SU-DHL-6 (cell line): Measurements from ENCODE around the gene STT3B.

Source experiments
- H2AFZ ChIP-seq: fragments of 200-600 bp; sonication (generic); 2 replicates; pipeline ENCODE4 v1.6.1; 2014; ENCODE audit warnings: low read depth, mild to moderate bottlenecking, moderate library complexity, mixed read lengths, antibody characterized with exemption, low read length; ENCODE audit not compliant: severe bottlenecking
- H3F3A ChIP-seq: fragments of 200-600 bp; shearing (Covaris generic); 2 replicates; pipeline ENCODE4 v1.6.0; 2016; ENCODE audit warnings: antibody characterized with exemption, mild to moderate bottlenecking; ENCODE audit not compliant: insufficient read depth
- H3K27ac ChIP-seq: fragments of 200-600 bp; sonication (generic); 2 replicates; pipeline ENCODE4 v1.5.1; 2016; ENCODE audit warnings: low read depth, mild to moderate bottlenecking, low read length, moderate library complexity, mixed read lengths
- H3K27me3 ChIP-seq: fragments of 200-600 bp; sonication (generic), shearing (Covaris generic); 2 replicates; pipeline ENCODE4 v1.6.0; 2014; ENCODE audit warnings: mild to moderate bottlenecking, low read length
- H3K36me3 ChIP-seq: fragments of 200-600 bp; sonication (generic); 2 replicates; pipeline ENCODE4 v1.6.1; 2014; ENCODE audit warnings: mild to moderate bottlenecking, low read length, mixed read lengths
- H3K4me2 ChIP-seq: fragments of 300-600, 200-600 bp; shearing (Covaris generic), sonication (generic); 2 replicates; pipeline ENCODE4 v1.6.0; 2014; ENCODE audit warnings: low read length, low read depth, mild to moderate bottlenecking; ENCODE audit not compliant: poor library complexity, severe bottlenecking
- H3K4me3 ChIP-seq: fragments of 200-600 bp; sonication (generic); 2 replicates; pipeline ENCODE4 v1.5.1; 2014; ENCODE audit warnings: antibody characterized with exemption, low read length, mild to moderate bottlenecking, mixed read lengths; ENCODE audit not compliant: insufficient read depth, poor library complexity, severe bottlenecking
- H3K79me2 ChIP-seq: fragments of 200-600 bp; sonication (generic); 2 replicates; pipeline ENCODE4 v1.6.1; 2014; ENCODE audit warnings: mild to moderate bottlenecking, low read length, moderate library complexity; ENCODE audit not compliant: insufficient read depth
- H3K9ac ChIP-seq: fragments of 200-600 bp; sonication (generic); 2 replicates; pipeline ENCODE4 v1.7.0; 2014; ENCODE audit warnings: mild to moderate bottlenecking, low read length
- H3K9me2 ChIP-seq: fragments of 200-600 bp; sonication (generic); replicated peaks from 2 replicates; pipeline ENCODE4 v1.6.1; 2014; ENCODE audit warnings: low read length; ENCODE audit not compliant: insufficient read depth
- H3K9me3 ChIP-seq: fragments of 200-600 bp; sonication (generic); 2 replicates; pipeline ENCODE4 v1.6.1; 2014; ENCODE audit warnings: low read length, mixed read lengths; ENCODE audit not compliant: insufficient read depth
- H4K20me1 ChIP-seq: fragments of 200-600 bp; sonication (generic); 2 replicates; pipeline ENCODE4 v1.6.1; 2014; ENCODE audit warnings: low read depth, mild to moderate bottlenecking, antibody characterized with exemption, low read length, moderate library complexity, mixed read lengths
- EZH2phosphoT487 ChIP-seq: fragments of 200-600 bp; sonication (generic), shearing (Covaris generic); conservative IDR thresholded peaks from 2 replicates; pipeline ENCODE4 v1.6.1; 2018; ENCODE audit warnings: mild to moderate bottlenecking, antibody characterized with exemption, low read length, moderate library complexity, mixed read lengths
- TF ChIP-seq, protein P1 (sequence below): fragments of 200-600 bp; sonication (generic); IDR thresholded peaks from one replicate; pipeline ENCODE4 v1.5.1; 2017; ENCODE audit warnings: antibody characterized with exemption, mild to moderate bottlenecking, low read length, moderate library complexity; ENCODE audit not compliant: insufficient read depth, poor library complexity, severe bottlenecking

STT3B gene

GRCh38 chr3:31670722-31671121, 138.0 kb downstream of the STT3B start:
- no peak overlapping the region for H3K27ac ChIP-seq
- no peaks in the 10 kb centered on the region for H3K27me3 ChIP-seq
- TF ChIP-seq, protein P1, sequence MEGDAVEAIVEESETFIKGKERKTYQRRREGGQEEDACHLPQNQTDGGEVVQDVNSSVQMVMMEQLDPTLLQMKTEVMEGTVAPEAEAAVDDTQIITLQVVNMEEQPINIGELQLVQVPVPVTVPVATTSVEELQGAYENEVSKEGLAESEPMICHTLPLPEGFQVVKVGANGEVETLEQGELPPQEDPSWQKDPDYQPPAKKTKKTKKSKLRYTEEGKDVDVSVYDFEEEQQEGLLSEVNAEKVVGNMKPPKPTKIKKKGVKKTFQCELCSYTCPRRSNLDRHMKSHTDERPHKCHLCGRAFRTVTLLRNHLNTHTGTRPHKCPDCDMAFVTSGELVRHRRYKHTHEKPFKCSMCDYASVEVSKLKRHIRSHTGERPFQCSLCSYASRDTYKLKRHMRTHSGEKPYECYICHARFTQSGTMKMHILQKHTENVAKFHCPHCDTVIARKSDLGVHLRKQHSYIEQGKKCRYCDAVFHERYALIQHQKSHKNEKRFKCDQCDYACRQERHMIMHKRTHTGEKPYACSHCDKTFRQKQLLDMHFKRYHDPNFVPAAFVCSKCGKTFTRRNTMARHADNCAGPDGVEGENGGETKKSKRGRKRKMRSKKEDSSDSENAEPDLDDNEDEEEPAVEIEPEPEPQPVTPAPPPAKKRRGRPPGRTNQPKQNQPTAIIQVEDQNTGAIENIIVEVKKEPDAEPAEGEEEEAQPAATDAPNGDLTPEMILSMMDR, result no peak
- TF ChIP-seq EZH2phosphoT487, result no peak
- no peaks in the 10 kb centered on the region for H3K9me2 ChIP-seq
- no peak overlapping the region for H3K4me2 ChIP-seq
- peaks cover 8% of the 10 kb centered on the region; the same call in 1 of the 2 replicates for H3K79me2 ChIP-seq
- H3K36me3 ChIP-seq, result peaks cover 28% of the 10 kb centered on the region
- H4K20me1 ChIP-seq, result no peaks in the 10 kb centered on the region
- H3F3A ChIP-seq, result 0 out of 2 replicates have a peak, but pooled peaks cover 4% of the 10 kb centered on the region
- no peak overlapping the region for H2AFZ ChIP-seq
- H3K4me3 ChIP-seq, result no peak overlapping the region
- no peak overlapping the region for H3K9ac ChIP-seq
- H3K9me3 ChIP-seq, result no peaks in the 10 kb centered on the region

GRCh38 chr3:31671451-31671850, 138.7 kb downstream of the STT3B start:
- H3K9ac ChIP-seq, result no peak overlapping the region
- H3K36me3 ChIP-seq, result peaks cover 32% of the 10 kb centered on the region
- TF ChIP-seq EZH2phosphoT487, result no peak
- TF ChIP-seq, protein P1, result no peak
- H3F3A ChIP-seq, result 0 out of 2 replicates have a peak, but pooled peaks cover 4% of the 10 kb centered on the region
- H3K9me2 ChIP-seq, result no peaks in the 10 kb centered on the region
- no peak overlapping the region for H2AFZ ChIP-seq
- no peak overlapping the region for H3K4me3 ChIP-seq
- H3K27me3 ChIP-seq, result no peaks in the 10 kb centered on the region
- no peak overlapping the region for H3K4me2 ChIP-seq
- no peaks in the 10 kb centered on the region for H4K20me1 ChIP-seq
- H3K9me3 ChIP-seq, result no peaks in the 10 kb centered on the region
- peaks cover 13% of the 10 kb centered on the region; the same call in 1 of the 2 replicates for H3K79me2 ChIP-seq
- no peak overlapping the region for H3K27ac ChIP-seq

- no peaks in the 10 kb centered on the region for H3K9me2 ChIP-seq
- no peaks in the 10 kb centered on the region for H4K20me1 ChIP-seq
- H3K27ac ChIP-seq, result no peak overlapping the region
- H2AFZ ChIP-seq, result no peak overlapping the region
- H3K4me2 ChIP-seq, result no peak overlapping the region
- H3K9me3 ChIP-seq, result no peaks in the 10 kb centered on the region
- H3F3A ChIP-seq, result 0 out of 2 replicates have a peak, but pooled peaks cover 4% of the 10 kb centered on the region
- peaks cover 13% of the 10 kb centered on the region; the same call in 1 of the 2 replicates for H3K79me2 ChIP-seq
- H3K27me3 ChIP-seq, result no peaks in the 10 kb centered on the region
- H3K9ac ChIP-seq, result no peak overlapping the region
- TF ChIP-seq EZH2phosphoT487, result no peak
- TF ChIP-seq, protein P1, result no peak
- no peak overlapping the region for H3K4me3 ChIP-seq
- H3K36me3 ChIP-seq, result peaks cover 32% of the 10 kb centered on the region
Measured at GRCh38 chr3:31671976-31672375, 139.3 kb downstream of the STT3B start.
